K562 (cell line): Measurements from ENCODE around the gene C22orf39. TPM values are rescaled to one million over a fixed set of nuclear protein-coding genes. Genes with fewer than 3 reads are reported as not detected.

Source experiments
- ETV5 ChIP-seq: sonication (generic); formaldehyde crosslinking; IDR thresholded peaks from 2 replicates; pipeline ENCODE4 v1.4.0; 2020; ENCODE audit warnings: low read depth, mild to moderate bottlenecking, missing genetic modification reagents
- FOXJ3 ChIP-seq: sonication (generic); formaldehyde crosslinking; IDR thresholded peaks from 2 replicates; pipeline ENCODE4 v1.4.0; 2020; ENCODE audit warnings: mild to moderate bottlenecking, missing genetic modification reagents
- HIVEP1 ChIP-seq: fragments of 250-450 bp; sonication (Bioruptor Pico); IDR thresholded peaks from 2 replicates; pipeline ENCODE4 v1.4.0; 2020; ENCODE audit warnings: mild to moderate bottlenecking
- KDM5B ChIP-seq: fragments of 200-600 bp; sonication (generic); IDR thresholded peaks from 2 replicates; pipeline ENCODE4 v1.6.1; 2012; ENCODE audit warnings: low read depth, mild to moderate bottlenecking, moderate library complexity, low read length, control low read depth, inconsistent platforms; ENCODE audit not compliant: insufficient replicate concordance
- KLF6 ChIP-seq: fragments of 250-450 bp; sonication (Bioruptor Pico); IDR thresholded peaks from 2 replicates; pipeline ENCODE4 v1.4.0; 2020; ENCODE audit warnings: mild to moderate bottlenecking, moderate library complexity, borderline replicate concordance
- LCOR ChIP-seq: sonication (generic); formaldehyde crosslinking; IDR thresholded peaks from 2 replicates; pipeline ENCODE4 v1.8.0; 2022; ENCODE audit warnings: mild to moderate bottlenecking, missing genetic modification reagents
- MTA2 ChIP-seq: fragments of 450-650 bp; IDR thresholded peaks from 2 replicates; pipeline ENCODE4 v1.6.1; 2016; ENCODE audit warnings: low read depth
- MYC ChIP-seq, 2 experiments: fragments of 250-450 bp in 1 of 2; sonication (Bioruptor Pico) in 1 of 2; IDR thresholded peaks; 2 replicates each; pipeline versions ENCODE4 v1.5.1 to v1.6.1; 2012 to 2021; ENCODE audit warnings: low read depth in 2 of 2, borderline replicate concordance in 1 of 2, improper control_type of control experiment in 1 of 2, low read length in 1 of 2, mild to moderate bottlenecking in 1 of 2, moderate library complexity in 1 of 2
- NCOA2 ChIP-seq, 2 experiments: fragments of 450-650 bp; IDR thresholded peaks; 2 replicates each; pipeline ENCODE4 v1.6.1; 2018; ENCODE audit warnings: mild to moderate bottlenecking in 2 of 2, moderate library complexity in 1 of 2; ENCODE audit not compliant: partially characterized antibody in 2 of 2
- PCBP2 ChIP-seq: fragments of 200-400 bp; formaldehyde crosslinking; IDR thresholded peaks from 2 replicates; pipeline ENCODE4 v1.6.1; 2018; ENCODE audit warnings: low read length, low read depth, mild to moderate bottlenecking, moderate library complexity; ENCODE audit not compliant: poor library complexity, severe bottlenecking
- PHTF2 ChIP-seq: fragments of 250-450 bp; sonication (Bioruptor Pico); IDR thresholded peaks from 2 replicates; pipeline ENCODE4 v1.5.0; 2021; ENCODE audit warnings: mild to moderate bottlenecking
- PML ChIP-seq: IDR thresholded peaks from 2 replicates; pipeline ENCODE4 v1.6.1; 2012; ENCODE audit warnings: low read length, inconsistent platforms
- RBM25 ChIP-seq: fragments of 200-400 bp; formaldehyde crosslinking; IDR thresholded peaks from 2 replicates; pipeline ENCODE4 v1.6.1; 2018; ENCODE audit warnings: low read length, low read depth, moderate library complexity; ENCODE audit not compliant: severe bottlenecking
- SAP30 ChIP-seq: fragments of 200-600 bp; sonication (generic); IDR thresholded peaks from 2 replicates; pipeline ENCODE4 v1.6.1; 2012; ENCODE audit warnings: borderline replicate concordance, low read depth, mild to moderate bottlenecking, moderate library complexity, low read length, control low read depth, inconsistent platforms; ENCODE audit not compliant: insufficient read depth, poor library complexity, severe bottlenecking
- SMARCB1 ChIP-seq: IDR thresholded peaks from 2 replicates; pipeline ENCODE4 v1.6.1; 2011; ENCODE audit warnings: improper control_type of control experiment, low read depth; ENCODE audit not compliant: insufficient read length
- TCF7L2 ChIP-seq: fragments of 150-350 bp; IDR thresholded peaks from 2 replicates; pipeline ENCODE4 v1.6.1; 2016; ENCODE audit warnings: low read depth, mild to moderate bottlenecking, low read length, moderate library complexity
- TSHZ1 ChIP-seq: fragments of 250-450 bp; sonication (Bioruptor Pico); IDR thresholded peaks from 2 replicates; pipeline ENCODE4 v1.4.0; 2020; ENCODE audit warnings: mild to moderate bottlenecking, moderate library complexity
- U2AF1 ChIP-seq: fragments of 200-400 bp; formaldehyde crosslinking; optimal IDR thresholded peaks from 2 replicates; pipeline ENCODE3; 2017; ENCODE audit warnings: mild to moderate bottlenecking, low read depth, low read length, moderate library complexity
- ZKSCAN3 ChIP-seq: fragments of 250-450 bp; sonication (Bioruptor Pico); IDR thresholded peaks from 2 replicates; pipeline ENCODE4 v1.4.0; 2020
- ZNF280B ChIP-seq: fragments of 250-450 bp; sonication (Bioruptor Pico); IDR thresholded peaks from 2 replicates; pipeline ENCODE4 v1.5.1; 2021; ENCODE audit warnings: mild to moderate bottlenecking
- ZNF311 ChIP-seq: fragments of 250-450 bp; sonication (Bioruptor Pico); IDR thresholded peaks from 2 replicates; pipeline ENCODE4 v1.4.0; 2020; ENCODE audit warnings: mild to moderate bottlenecking, moderate library complexity
- ZNF584 ChIP-seq: fragments of 200-800 bp; sonication (Bioruptor generic); IDR thresholded peaks from 2 replicates; pipeline ENCODE4 v1.6.1; 2016; ENCODE audit warnings: low read depth, mild to moderate bottlenecking, missing genetic modification characterization, missing compliant biosample characterization
- ZNF589 ChIP-seq: fragments of 200-800 bp; sonication (Bioruptor generic); IDR thresholded peaks from 2 replicates; pipeline ENCODE4 v1.6.1; 2016; ENCODE audit warnings: low read depth, missing genetic modification characterization, missing compliant biosample characterization
- polyA plus RNA-seq, 8 experiments: library from polyadenylated mRNA; depleted of rRNA in 4 of 8; stranded (reverse) in 5 of 8; unstranded in 3 of 8; fragments of >200 nt; fragmentation: Nextera tagmentation in 2 of 8; fragmentation: Illumina TruSeq in 1 of 8; extraction: Ambion mirVana in 2 of 8; extraction: Trizol in 1 of 8; gene quantifications; 2 replicates each; pipeline versions ENCODE4 v1.2.1 to v1.2.3, GENCODE V29; 2011 to 2014; ENCODE audit warnings: inconsistent platforms in 1 of 8, missing spikeins in 1 of 8
- total RNA-seq, 7 experiments: library from RNA; depleted of rRNA in 6 of 7; stranded (reverse); fragments of >200 nt in 6 of 7; fragmentation: Illumina TruSeq in 2 of 7; extraction: Trizol in 2 of 7; gene quantifications; 2 replicates each; pipeline versions ENCODE4 v1.2.1 to v1.2.3, GENCODE V29; 2011 to 2021; ENCODE audit warnings: low replicate concordance in 1 of 7

Gene C22orf39
- total and polyA plus RNA-seq, 9 of the 15 experiments (the other 6 are each of a cell fraction or from before 2014, with no cell fraction given): 20.4 to 139 (median 66.8) TPM

GRCh38 chr22:19478045-19478900 lies 30.8 kb upstream of the C22orf39 start (continued):
- TF ChIP-seq TSHZ1: no peak
- TF ChIP-seq RBM25: no peak
- peak; percentile 2; the same call in 1 of the 2 replicates for TF ChIP-seq ZKSCAN3 (CRISPR knock-in tag)
- TF ChIP-seq HIVEP1: no peak
- no peak for TF ChIP-seq NCOA2 (IDR thresholded peaks at IDR 0.05; ENCODE audit: partially characterized antibody in 2 of 2)
- no peak for TF ChIP-seq ZNF311 (CRISPR knock-in tag)
- TF ChIP-seq PML: no peak
- no peak for TF ChIP-seq TCF7L2
- no peak for TF ChIP-seq FOXJ3 (CRISPR knock-in tag)
- TF ChIP-seq SMARCB1: no peak
- no peak for TF ChIP-seq ZNF589 (CRISPR knock-in tag)
- TF ChIP-seq PCBP2: no peak
- TF ChIP-seq KDM5B: no peak
- TF ChIP-seq MYC (IDR thresholded peaks at IDR 0.05; ENCODE audit: low read depth, low read length): no peak
- peak; percentile 69; the same call in 1 of the 2 replicates for TF ChIP-seq MYC (CRISPR knock-in tag; IDR thresholded peaks at IDR 0.05; ENCODE audit: borderline replicate concordance, low read depth)
- no peak for TF ChIP-seq LCOR (CRISPR knock-in tag)
- no peak for TF ChIP-seq ZNF584 (CRISPR knock-in tag)
- no peak for TF ChIP-seq ZNF280B
- no peak for TF ChIP-seq U2AF1
- peak; percentile 97 for TF ChIP-seq SAP30
- no peak for TF ChIP-seq MTA2
- no peak for TF ChIP-seq KLF6
- peak; percentile 62; the same call in 1 of the 2 replicates for TF ChIP-seq PHTF2
- no peak for TF ChIP-seq ETV5
